K562 (cell line): Measurements from ENCODE around the gene FKRP. TPM values are rescaled to one million over a fixed set of nuclear protein-coding genes. Genes with fewer than 3 reads are reported as not detected.

Experiments used
- ATAC-seq: fragments of 200-7000 bp; cut with Tn5 transposase; 3 replicates; pipeline ENCODE4 v1.9.1; 2020; ENCODE audit warnings: moderate library complexity
- BruUV-seq: library from RNA; stranded (reverse); fragments of 400-500 nt; replicated peaks from 2 replicates; lab custom pipeline; 2021; lab: Mats Ljungman, UMichigan
- CTCF ChIA-PET: fragments of 300-600 bp; formaldehyde crosslinking; extraction: SDS; loops from one replicate; lab custom pipeline; 2021; ENCODE audit warnings: low intra/inter-chr PET ratio; lab: Yijun Ruan, JAX
- POLR2A ChIA-PET: fragments of 300-600, 350-650 bp; sonication (Branson Sonifier 250); formaldehyde crosslinking; extraction: SDS; loops from one replicate; lab custom pipeline; 2021; ENCODE audit warnings: antibody characterized with exemption, inconsistent platforms; lab: Yijun Ruan, JAX
- DNase-seq, 4 experiments: peaks; one replicate each; pipeline versions ENCODE4 v3.0.0 to v3.0.0-alpha.2; 2011 to 2018; ENCODE audit warnings: low spot score in 3 of 4, mixed read lengths in 3 of 4; ENCODE audit errors: extremely low read depth in 1 of 4
- FAIRE-seq: peaks from 2 replicates; lab custom pipeline; 2011; peaks lifted over from hg19 to GRCh38; lab: Jason Lieb, UNC
- H2AFZ ChIP-seq: 2 replicates; pipeline ENCODE4 v1.6.0; 2011; ENCODE audit warnings: low read depth, low read length, control low read depth, inconsistent platforms
- H3K27ac ChIP-seq: fragments of 200-600 bp; 3 replicates; pipeline ENCODE4 v1.8.0; 2011; ENCODE audit warnings: low read depth, mild to moderate bottlenecking, control low read depth, inconsistent platforms, low read length, moderate library complexity, mixed read lengths; ENCODE audit errors: extremely low read depth
- H3K27me3 ChIP-seq, 2 experiments: fragments of 300-600 bp in 1 of 2; 2 replicates in 1 of 2; 3 replicates in 1 of 2; pipeline versions ENCODE4 v1.6.0 to v1.8.0; 2011; ENCODE audit warnings: inconsistent platforms in 2 of 2, low read length in 2 of 2, mild to moderate bottlenecking in 1 of 2, mixed read lengths in 1 of 2, moderate library complexity in 1 of 2; ENCODE audit not compliant: control insufficient read depth in 2 of 2, insufficient read depth in 2 of 2
- H3K36me3 ChIP-seq: fragments of 300-600 bp; 3 replicates; pipeline ENCODE4 v1.8.0; 2011; ENCODE audit warnings: mild to moderate bottlenecking, low read length, inconsistent platforms; ENCODE audit not compliant: control insufficient read depth, insufficient read depth
- H3K4me1 ChIP-seq, 2 experiments: fragments of 200-600 bp in 1 of 2; replicated peaks in 1 of 2; 2 replicates in 1 of 2; 3 replicates in 1 of 2; pipeline versions ENCODE4 v1.5.1 to v1.8.0; 2011; ENCODE audit warnings: inconsistent platforms in 2 of 2, low read length in 2 of 2, mild to moderate bottlenecking in 1 of 2, mixed read lengths in 1 of 2, moderate library complexity in 1 of 2; ENCODE audit not compliant: control insufficient read depth in 2 of 2, insufficient read depth in 2 of 2
- H3K4me2 ChIP-seq: 2 replicates; pipeline ENCODE4 v1.6.1; 2011; ENCODE audit warnings: low read length, control low read depth, inconsistent platforms, mixed read lengths; ENCODE audit not compliant: insufficient read depth
- H3K4me3 ChIP-seq: fragments of 200-600 bp; sonication (generic), shearing (Covaris generic); 2 replicates; pipeline ENCODE4 v1.5.1; 2016; ENCODE audit warnings: control low read depth, inconsistent platforms
- H3K79me2 ChIP-seq: fragments of 200-600 bp; 3 replicates; pipeline ENCODE4 v1.8.0; 2011; ENCODE audit warnings: low read length, inconsistent platforms; ENCODE audit not compliant: control insufficient read depth, insufficient read depth
- H3K9ac ChIP-seq, 2 experiments: 2 replicates each; pipeline versions ENCODE4 v1.6.0 to v1.6.1; 2011; ENCODE audit warnings: low read depth in 2 of 2, low read length in 2 of 2, control low read depth in 1 of 2, inconsistent platforms in 1 of 2, mild to moderate bottlenecking in 1 of 2, mixed read lengths in 1 of 2; ENCODE audit not compliant: insufficient read depth in 1 of 2
- H3K9me1 ChIP-seq: one replicate; pipeline ENCODE4 v1.6.0; 2011; ENCODE audit warnings: inconsistent platforms, mild to moderate bottlenecking, low read length, moderate library complexity; ENCODE audit not compliant: control insufficient read depth, insufficient read depth
- H3K9me3 ChIP-seq: replicated peaks from 2 replicates; pipeline ENCODE4 v1.5.1; 2011; ENCODE audit warnings: low read depth, low read length, inconsistent platforms; ENCODE audit not compliant: control insufficient read depth, insufficient read depth
- H4K20me1 ChIP-seq: replicated peaks from 2 replicates; pipeline ENCODE4 v1.6.1; 2011; ENCODE audit warnings: low read length, inconsistent platforms, mixed read lengths; ENCODE audit not compliant: control insufficient read depth, insufficient read depth
- C11orf30 ChIP-seq: fragments of 450-650 bp; IDR thresholded peaks from 2 replicates; pipeline ENCODE4 v1.6.1; 2016; ENCODE audit warnings: low read depth, mild to moderate bottlenecking
- NFE2 ChIP-seq: IDR thresholded peaks from 2 replicates; pipeline ENCODE4 v1.6.1; 2014; ENCODE audit warnings: antibody characterized with exemption, low read depth
- TFAP4 ChIP-seq: sonication (generic); formaldehyde crosslinking; IDR thresholded peaks from 2 replicates; pipeline ENCODE4 v1.8.0; 2022; ENCODE audit warnings: missing genetic modification reagents, mild to moderate bottlenecking, moderate library complexity, borderline replicate concordance
- WGBS: fragments of 100-300 bp; shearing (Covaris generic); methylation state at CpG from one replicate; pipeline ENCODE4 v1.1.6; 2016; ENCODE audit warnings: low coverage, mixed read lengths; ENCODE audit not compliant: insufficient coverage; ENCODE audit errors: missing lambda C conversion rate; 5-methylcytosine and 5-hydroxymethylcytosine counted together
- in situ Hi-C: fragments of 300-500 bp; cut with MboI; formaldehyde crosslinking; loops from 4 replicates; pipeline ENCODE4 v1.15.0; 2018; ENCODE audit warnings: inconsistent platforms, mixed read lengths
- intact Hi-C: fragments of 100-400 bp; cut with micrococcal nuclease; formaldehyde crosslinking; loops from 2 replicates; pipeline ENCODE4 v1.14.2; 2022
- polyA plus RNA-seq, 8 experiments: library from polyadenylated mRNA; depleted of rRNA in 4 of 8; stranded (reverse) in 5 of 8; unstranded in 3 of 8; fragments of >200 nt; fragmentation: Nextera tagmentation in 2 of 8; fragmentation: Illumina TruSeq in 1 of 8; extraction: Ambion mirVana in 2 of 8; extraction: Trizol in 1 of 8; gene quantifications; 2 replicates each; pipeline versions ENCODE4 v1.2.1 to v1.2.3, GENCODE V29; 2011 to 2014; ENCODE audit warnings: inconsistent platforms in 1 of 8, missing spikeins in 1 of 8
- total RNA-seq, 7 experiments: library from RNA; depleted of rRNA in 6 of 7; stranded (reverse); fragments of >200 nt in 6 of 7; fragmentation: Illumina TruSeq in 2 of 7; extraction: Trizol in 2 of 7; gene quantifications; 2 replicates each; pipeline versions ENCODE4 v1.2.1 to v1.2.3, GENCODE V29; 2011 to 2021; ENCODE audit warnings: low replicate concordance in 1 of 7

FKRP gene
- total and polyA plus RNA-seq, 9 of the 15 experiments (the other 6 are each of a cell fraction or from before 2014, with no cell fraction given), result 0.68 to 16.1 (median 6.5) TPM

GRCh38 chr19:46759817-46760333 is 14.0 kb downstream of the FKRP start:
- Histone ChIP-seq H3K79me2 (no peaks in the 10 kb centered on the region), H3K27ac (no peak overlapping the region), H4K20me1 (no peaks in the 10 kb centered on the region), H3K4me3 (no peak overlapping the region), H3K9me3 (no peaks in the 10 kb centered on the region), H3K9ac (peak overlapping the region in 1 of 2 experiments; percentile 18; a peak in 1 of 4 replicates), H3K9me1 (no peaks in the 10 kb centered on the region), H2AFZ (no peak overlapping the region; the same call in 1 of the 2 replicates), H3K36me3 (peaks cover 9% of the 10 kb centered on the region; the same call in 2 of the 3 replicates), H3K27me3 (no peaks in the 10 kb centered on the region), H3K4me1 (peaks cover 2 to 13% of the 10 kb centered on the region in 2 experiments; a peak in 4 of 5 replicates), H3K4me2 (no peak overlapping the region)
- in situ Hi-C loops, result loop anchor here (10.0 kb wide), 1 partner anchor 235 kb away; no protein-coding TSS in a partner anchor
- 32% methylated on average over 7 of the region's 7 CpGs for WGBS
- ATAC-seq (peak; percentile 16; the same call in 1 of the 3 replicates), FAIRE-seq (peak; percentile 49), DNase-seq (no peak)
- BruUV-seq, result no TSS peak
- TF ChIP-seq C11orf30, result peak; percentile 23; the same call in 1 of the 2 replicates
- no peak for TF ChIP-seq TFAP4 (CRISPR knock-in tag)
- 0 out of 2 replicates have a peak, but pooled peaks have one; percentile 28 for TF ChIP-seq NFE2
- POLR2A ChIA-PET, result interaction anchor here (0.9 to 1.2 kb wide), 2 partner anchors 24 to 27 kb away, joined by 3 read pairs; no protein-coding TSS in a partner anchor
- CTCF ChIA-PET, result interaction anchor here (0.6 to 1.5 kb wide), 2 partner anchors 81 to 369 kb away, joined by 3 to 4 read pairs; no protein-coding TSS in a partner anchor
- intact Hi-C loops, result loop anchor here (5.0 kb wide), 1 partner anchor 67 kb away; no protein-coding TSS in a partner anchor
